SU-DHL-6 (cell line): Measurements from ENCODE around the gene CDH13.

Experiments
- H2AFZ ChIP-seq: fragments of 200-600 bp; sonication (generic); 2 replicates; pipeline ENCODE4 v1.6.1; 2014; ENCODE audit warnings: low read depth, mild to moderate bottlenecking, moderate library complexity, mixed read lengths, antibody characterized with exemption, low read length; ENCODE audit not compliant: severe bottlenecking
- H3F3A ChIP-seq: fragments of 200-600 bp; shearing (Covaris generic); 2 replicates; pipeline ENCODE4 v1.6.0; 2016; ENCODE audit warnings: antibody characterized with exemption, mild to moderate bottlenecking; ENCODE audit not compliant: insufficient read depth
- H3K27ac ChIP-seq: fragments of 200-600 bp; sonication (generic); 2 replicates; pipeline ENCODE4 v1.5.1; 2016; ENCODE audit warnings: low read depth, mild to moderate bottlenecking, low read length, moderate library complexity, mixed read lengths
- H3K27me3 ChIP-seq: fragments of 200-600 bp; sonication (generic), shearing (Covaris generic); 2 replicates; pipeline ENCODE4 v1.6.0; 2014; ENCODE audit warnings: mild to moderate bottlenecking, low read length
- H3K36me3 ChIP-seq: fragments of 200-600 bp; sonication (generic); 2 replicates; pipeline ENCODE4 v1.6.1; 2014; ENCODE audit warnings: mild to moderate bottlenecking, low read length, mixed read lengths
- H3K4me2 ChIP-seq: fragments of 300-600, 200-600 bp; shearing (Covaris generic), sonication (generic); 2 replicates; pipeline ENCODE4 v1.6.0; 2014; ENCODE audit warnings: low read length, low read depth, mild to moderate bottlenecking; ENCODE audit not compliant: poor library complexity, severe bottlenecking
- H3K4me3 ChIP-seq: fragments of 200-600 bp; sonication (generic); 2 replicates; pipeline ENCODE4 v1.5.1; 2014; ENCODE audit warnings: antibody characterized with exemption, low read length, mild to moderate bottlenecking, mixed read lengths; ENCODE audit not compliant: insufficient read depth, poor library complexity, severe bottlenecking
- H3K79me2 ChIP-seq: fragments of 200-600 bp; sonication (generic); 2 replicates; pipeline ENCODE4 v1.6.1; 2014; ENCODE audit warnings: mild to moderate bottlenecking, low read length, moderate library complexity; ENCODE audit not compliant: insufficient read depth
- H3K9ac ChIP-seq: fragments of 200-600 bp; sonication (generic); 2 replicates; pipeline ENCODE4 v1.7.0; 2014; ENCODE audit warnings: mild to moderate bottlenecking, low read length
- H3K9me2 ChIP-seq: fragments of 200-600 bp; sonication (generic); replicated peaks from 2 replicates; pipeline ENCODE4 v1.6.1; 2014; ENCODE audit warnings: low read length; ENCODE audit not compliant: insufficient read depth
- H3K9me3 ChIP-seq: fragments of 200-600 bp; sonication (generic); 2 replicates; pipeline ENCODE4 v1.6.1; 2014; ENCODE audit warnings: low read length, mixed read lengths; ENCODE audit not compliant: insufficient read depth
- H4K20me1 ChIP-seq: fragments of 200-600 bp; sonication (generic); 2 replicates; pipeline ENCODE4 v1.6.1; 2014; ENCODE audit warnings: low read depth, mild to moderate bottlenecking, antibody characterized with exemption, low read length, moderate library complexity, mixed read lengths
- EZH2phosphoT487 ChIP-seq: fragments of 200-600 bp; sonication (generic), shearing (Covaris generic); conservative IDR thresholded peaks from 2 replicates; pipeline ENCODE4 v1.6.1; 2018; ENCODE audit warnings: mild to moderate bottlenecking, antibody characterized with exemption, low read length, moderate library complexity, mixed read lengths
- TF ChIP-seq, protein P1 (sequence below): fragments of 200-600 bp; sonication (generic); IDR thresholded peaks from one replicate; pipeline ENCODE4 v1.5.1; 2017; ENCODE audit warnings: antibody characterized with exemption, mild to moderate bottlenecking, low read length, moderate library complexity; ENCODE audit not compliant: insufficient read depth, poor library complexity, severe bottlenecking

CDH13 gene

DNA sequence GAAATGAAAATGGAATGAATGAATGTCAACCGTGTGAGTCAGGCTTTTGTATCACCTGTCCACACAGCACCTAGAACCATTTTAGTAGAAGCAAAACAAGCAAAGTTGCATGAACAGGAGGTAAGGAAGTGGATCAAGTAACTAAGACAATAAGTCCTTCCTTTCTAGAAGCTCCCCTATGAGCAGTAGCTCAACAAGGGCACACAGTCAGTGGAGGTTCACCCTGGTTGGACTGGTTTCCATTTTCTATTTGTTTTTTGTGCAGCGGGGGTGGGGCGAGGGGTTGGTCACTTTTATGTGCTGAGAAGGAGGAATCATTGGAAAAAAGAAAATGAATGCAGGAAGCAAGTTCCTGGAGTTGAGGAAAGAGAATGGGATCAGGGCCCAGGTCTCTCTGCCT is 1177.0 kb downstream of the CDH13 start:
- Histone ChIP-seq H3K9me3 (no peaks in the 10 kb centered on the region), H3K4me3 (no peak overlapping the region)

DNA sequence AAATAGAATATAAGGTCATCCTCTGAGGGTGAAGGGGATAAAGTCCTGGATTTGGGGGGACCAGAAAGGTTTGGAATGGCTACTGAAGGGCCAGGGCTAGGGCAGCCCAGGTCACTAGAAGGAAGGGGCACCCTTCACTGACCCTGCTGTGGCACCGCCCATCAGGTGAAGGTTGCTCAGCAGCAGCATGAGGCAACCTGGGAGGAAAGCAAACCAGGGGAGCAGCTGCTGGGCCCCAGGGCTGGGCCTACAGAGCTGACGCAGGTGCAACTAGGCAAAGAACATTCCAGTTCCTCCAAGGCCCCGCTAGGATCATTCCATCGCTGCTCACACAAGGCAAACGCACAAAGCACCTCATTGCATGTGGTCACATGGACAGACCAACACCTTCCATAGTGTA is 1177.6 kb downstream of the CDH13 start:
- H3K27ac ChIP-seq: no peak overlapping the region
- no peaks in the 10 kb centered on the region for H3K9me2 ChIP-seq
- no peaks in the 10 kb centered on the region for H4K20me1 ChIP-seq
- no peak overlapping the region for H3K9ac ChIP-seq
- TF ChIP-seq, protein P1, sequence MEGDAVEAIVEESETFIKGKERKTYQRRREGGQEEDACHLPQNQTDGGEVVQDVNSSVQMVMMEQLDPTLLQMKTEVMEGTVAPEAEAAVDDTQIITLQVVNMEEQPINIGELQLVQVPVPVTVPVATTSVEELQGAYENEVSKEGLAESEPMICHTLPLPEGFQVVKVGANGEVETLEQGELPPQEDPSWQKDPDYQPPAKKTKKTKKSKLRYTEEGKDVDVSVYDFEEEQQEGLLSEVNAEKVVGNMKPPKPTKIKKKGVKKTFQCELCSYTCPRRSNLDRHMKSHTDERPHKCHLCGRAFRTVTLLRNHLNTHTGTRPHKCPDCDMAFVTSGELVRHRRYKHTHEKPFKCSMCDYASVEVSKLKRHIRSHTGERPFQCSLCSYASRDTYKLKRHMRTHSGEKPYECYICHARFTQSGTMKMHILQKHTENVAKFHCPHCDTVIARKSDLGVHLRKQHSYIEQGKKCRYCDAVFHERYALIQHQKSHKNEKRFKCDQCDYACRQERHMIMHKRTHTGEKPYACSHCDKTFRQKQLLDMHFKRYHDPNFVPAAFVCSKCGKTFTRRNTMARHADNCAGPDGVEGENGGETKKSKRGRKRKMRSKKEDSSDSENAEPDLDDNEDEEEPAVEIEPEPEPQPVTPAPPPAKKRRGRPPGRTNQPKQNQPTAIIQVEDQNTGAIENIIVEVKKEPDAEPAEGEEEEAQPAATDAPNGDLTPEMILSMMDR: no peak
- no peak for TF ChIP-seq EZH2phosphoT487
- H3K36me3 ChIP-seq: no peaks in the 10 kb centered on the region
- no peaks in the 10 kb centered on the region for H3K27me3 ChIP-seq
- no peaks in the 10 kb centered on the region for H3F3A ChIP-seq
- no peaks in the 10 kb centered on the region for H3K9me3 ChIP-seq
- H3K4me2 ChIP-seq: no peak overlapping the region
- H3K79me2 ChIP-seq: peaks cover 12% of the 10 kb centered on the region
- no peak overlapping the region for H2AFZ ChIP-seq
- no peak overlapping the region for H3K4me3 ChIP-seq

More for the DNA sequence above, 1177.0 kb downstream of the CDH13 start:
- Histone ChIP-seq H2AFZ (no peak overlapping the region), H4K20me1 (no peaks in the 10 kb centered on the region), H3K9me2 (no peaks in the 10 kb centered on the region), H3K4me2 (no peak overlapping the region), H3K79me2 (peaks cover 8% of the 10 kb centered on the region), H3K9ac (no peak overlapping the region), H3K36me3 (no peaks in the 10 kb centered on the region), H3K27ac (no peak overlapping the region), H3K27me3 (no peaks in the 10 kb centered on the region), H3F3A (no peaks in the 10 kb centered on the region)
- TF ChIP-seq EZH2phosphoT487: no peak
- TF ChIP-seq, protein P1: no peak

GRCh38 chr16:83806036-83806435 is 1179.3 kb downstream of the CDH13 start:
- peaks cover 8% of the 10 kb centered on the region; the same call in 1 of the 2 replicates for H3K36me3 ChIP-seq
- H2AFZ ChIP-seq: peak overlapping the region; percentile 90
- H3K27me3 ChIP-seq: no peaks in the 10 kb centered on the region
- no peaks in the 10 kb centered on the region for H3F3A ChIP-seq
- TF ChIP-seq, protein P1: no peak
- no peak for TF ChIP-seq EZH2phosphoT487
- H3K27ac ChIP-seq: no peak overlapping the region
- H3K9me3 ChIP-seq: no peaks in the 10 kb centered on the region
- H4K20me1 ChIP-seq: no peaks in the 10 kb centered on the region
- H3K9ac ChIP-seq: no peak overlapping the region
- peak overlapping the region; percentile 4 for H3K4me2 ChIP-seq
- H3K9me2 ChIP-seq: no peaks in the 10 kb centered on the region
- peaks cover 20% of the 10 kb centered on the region for H3K79me2 ChIP-seq
- no peak overlapping the region for H3K4me3 ChIP-seq
